Measurements from ENCODE around the gene CCDC106.

Gene CCDC106

GRCh38 chr19:55699221-55699620 lies 51.2 kb downstream of the CCDC106 start:
- ATAC-seq (replicated peaks; ENCODE audit: extremely low read depth, poor library complexity, severe bottlenecking) (no peak), DNase-seq (ENCODE audit: low spot score in 2 of 2) (no peak)
- no peak overlapping the region for H3K27ac Mint-ChIP-seq (ENCODE audit: low read depth)
- H3K9me3 Mint-ChIP-seq: no peaks in the 10 kb centered on the region
- H3K4me1 Mint-ChIP-seq: no peaks in the 10 kb centered on the region
- no peak overlapping the region for H3K4me3 Mint-ChIP-seq
- peaks cover 18% of the 10 kb centered on the region for H3K36me3 Mint-ChIP-seq (ENCODE audit: insufficient read depth)
- no peaks in the 10 kb centered on the region for H3K27me3 Mint-ChIP-seq

GRCh38 chr19:55700813-55701212 lies 52.8 kb downstream of the CCDC106 start:
- Mint-ChIP-seq H3K4me3 (no peak overlapping the region), H3K4me1 (no peaks in the 10 kb centered on the region), H3K9me3 (no peaks in the 10 kb centered on the region), H3K27ac (ENCODE audit: low read depth) (no peak overlapping the region), H3K27me3 (no peaks in the 10 kb centered on the region), H3K36me3 (ENCODE audit: insufficient read depth) (peaks cover 14% of the 10 kb centered on the region)
- no peak for DNase-seq (ENCODE audit: low spot score in 2 of 2)
- no peak for ATAC-seq (replicated peaks; ENCODE audit: extremely low read depth, poor library complexity, severe bottlenecking)

- H3K9me3 Mint-ChIP-seq: no peaks in the 10 kb centered on the region
- ATAC-seq (replicated peaks; ENCODE audit: extremely low read depth, poor library complexity, severe bottlenecking) (no peak), DNase-seq (ENCODE audit: low spot score in 2 of 2) (no peak)
- H3K27me3 Mint-ChIP-seq: no peaks in the 10 kb centered on the region
- H3K27ac Mint-ChIP-seq (ENCODE audit: low read depth): no peak overlapping the region
- H3K36me3 Mint-ChIP-seq (ENCODE audit: insufficient read depth): peaks cover 9% of the 10 kb centered on the region
- H3K4me1 Mint-ChIP-seq: no peaks in the 10 kb centered on the region
- no peak overlapping the region for H3K4me3 Mint-ChIP-seq
Observed at GRCh38 chr19:55702131-55702627, 54.2 kb downstream of the CCDC106 start.

Data from central memory CD8-positive, alpha-beta T cell (primary cell).